PC-3 (cell line): ENCODE measurements around the gene ACER3.

ENCODE experiments used
- EZH2 ChIP-seq: fragments of 300-600 bp; sonication (generic); IDR thresholded peaks from one replicate; pipeline ENCODE4 v1.6.1; 2017; ENCODE audit warnings: antibody characterized with exemption, mild to moderate bottlenecking, low read length; ENCODE audit not compliant: unreplicated experiment
- EZH2phosphoT487 ChIP-seq: fragments of 300-600 bp; sonication (generic); IDR thresholded peaks from 2 replicates; pipeline ENCODE4 v1.6.1; 2018; ENCODE audit warnings: mild to moderate bottlenecking, antibody characterized with exemption, low read length, borderline replicate concordance
- TF ChIP-seq, protein P1 (sequence below): fragments of 300-600 bp; sonication (generic); conservative IDR thresholded peaks from 2 replicates; pipeline ENCODE4 v1.5.1; 2017; ENCODE audit warnings: antibody characterized with exemption, low read depth, mild to moderate bottlenecking, low read length

DNA sequence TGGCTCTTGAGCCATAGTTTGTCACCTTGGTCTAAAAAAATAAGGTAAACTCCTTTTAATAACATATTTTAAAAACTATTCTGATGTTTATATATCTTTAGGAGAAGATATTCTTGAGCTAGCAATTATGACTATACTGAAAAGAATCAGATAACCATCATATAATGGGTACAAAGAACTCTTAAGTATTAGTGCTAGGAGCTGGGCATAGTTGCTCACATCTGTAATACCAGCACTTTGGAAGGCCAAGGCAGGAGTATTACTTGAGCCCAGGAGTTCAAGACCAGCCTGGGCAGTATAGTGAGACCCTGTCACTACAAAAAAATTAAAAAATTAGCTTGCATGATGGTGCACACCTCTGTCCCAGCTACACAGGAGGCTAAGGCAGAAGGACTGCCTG lies 119.5 kb downstream of the ACER3 start:
- TF ChIP-seq, protein P1, sequence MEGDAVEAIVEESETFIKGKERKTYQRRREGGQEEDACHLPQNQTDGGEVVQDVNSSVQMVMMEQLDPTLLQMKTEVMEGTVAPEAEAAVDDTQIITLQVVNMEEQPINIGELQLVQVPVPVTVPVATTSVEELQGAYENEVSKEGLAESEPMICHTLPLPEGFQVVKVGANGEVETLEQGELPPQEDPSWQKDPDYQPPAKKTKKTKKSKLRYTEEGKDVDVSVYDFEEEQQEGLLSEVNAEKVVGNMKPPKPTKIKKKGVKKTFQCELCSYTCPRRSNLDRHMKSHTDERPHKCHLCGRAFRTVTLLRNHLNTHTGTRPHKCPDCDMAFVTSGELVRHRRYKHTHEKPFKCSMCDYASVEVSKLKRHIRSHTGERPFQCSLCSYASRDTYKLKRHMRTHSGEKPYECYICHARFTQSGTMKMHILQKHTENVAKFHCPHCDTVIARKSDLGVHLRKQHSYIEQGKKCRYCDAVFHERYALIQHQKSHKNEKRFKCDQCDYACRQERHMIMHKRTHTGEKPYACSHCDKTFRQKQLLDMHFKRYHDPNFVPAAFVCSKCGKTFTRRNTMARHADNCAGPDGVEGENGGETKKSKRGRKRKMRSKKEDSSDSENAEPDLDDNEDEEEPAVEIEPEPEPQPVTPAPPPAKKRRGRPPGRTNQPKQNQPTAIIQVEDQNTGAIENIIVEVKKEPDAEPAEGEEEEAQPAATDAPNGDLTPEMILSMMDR = no peak
- TF ChIP-seq EZH2 (no peak), EZH2phosphoT487 (no peak)
